Measurements from ENCODE around the gene OSER1. TPM values are rescaled to one million over a fixed set of nuclear protein-coding genes. Genes with fewer than 3 reads are reported as not detected.

The OSER1 gene
- total RNA-seq, 3 donors from 2014 or later (not counting 1 experiment from before 2014, with no cell fraction given): 72.3 to 93.9 (median 78.3) TPM

DNA sequence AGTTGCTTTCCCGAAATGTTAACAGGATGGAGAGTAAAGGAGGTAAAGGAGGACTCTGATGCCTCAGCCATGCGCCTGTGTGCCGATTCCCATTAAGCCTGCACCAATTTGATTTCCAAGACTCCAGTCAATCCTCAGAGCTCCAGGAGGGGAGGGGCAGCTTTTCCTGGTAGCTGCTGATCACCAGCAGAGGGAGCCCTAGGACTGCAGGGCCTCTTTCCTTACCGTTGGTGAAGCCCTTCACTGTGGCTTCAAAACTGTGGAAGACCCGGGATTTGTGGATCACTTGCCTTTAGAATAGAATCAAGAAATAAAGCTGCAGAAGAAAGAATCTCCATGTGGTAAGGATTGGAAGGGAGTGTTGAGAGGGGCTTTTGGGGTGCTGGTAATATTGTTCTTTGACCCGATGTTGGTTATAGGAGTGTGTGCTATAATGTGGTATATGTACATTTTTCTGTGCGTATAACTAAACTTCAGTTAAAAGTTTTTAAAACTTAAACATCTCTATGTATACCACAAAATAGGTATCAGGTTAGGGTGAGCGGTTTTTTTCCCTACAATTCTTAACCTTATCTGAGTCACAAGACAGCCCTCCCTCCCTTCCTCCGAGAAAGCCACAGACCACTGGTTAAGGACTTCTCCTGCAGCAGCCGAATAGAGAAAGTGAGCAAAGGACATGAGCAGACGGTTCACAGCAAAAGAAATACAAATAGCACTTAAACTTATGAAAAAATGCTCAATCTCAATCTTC, 6.9 kb upstream of the OSER1 start:
- peaks cover 6% of the 10 kb centered on the region for H3K36me3 Mint-ChIP-seq
- peak overlapping the region; percentile 92 for H3K4me3 Mint-ChIP-seq
- 25% methylated on average over 9 of the region's 11 CpGs for WGBS (ENCODE audit: insufficient coverage)
- intact Hi-C loops (cut with micrococcal nuclease): loop anchor here (1.0 to 10.0 kb wide), 5 partner anchors 94 to 520 kb away; partner anchors contain the start of gene FITM2
- H3K9me3 Mint-ChIP-seq: no peaks in the 10 kb centered on the region
- peak overlapping the region; percentile 37 to 68 for H3K27ac Mint-ChIP-seq
- H3K4me1 ChIP-seq (ENCODE audit: control insufficient read depth, insufficient read depth, low read length): peaks cover 31% of the 10 kb centered on the region
- TF ChIP-seq CTCF (IDR thresholded peaks at IDR 0.05): peak; percentile 98
- H3K27ac ChIP-seq (ENCODE audit: low read length): peak overlapping the region; percentile 52
- ATAC-seq: peak; percentile 65 to 73 (median 70)
- peak overlapping the region; percentile 2 for H3K4me3 ChIP-seq (ENCODE audit: low read length)
- no peaks in the 10 kb centered on the region for H3K36me3 ChIP-seq (ENCODE audit: control insufficient read depth, insufficient read depth, low read length)
- no peaks in the 10 kb centered on the region for H3K27me3 Mint-ChIP-seq (ENCODE audit: low read depth in 2 of 2)
- no peaks in the 10 kb centered on the region for H3K9me3 ChIP-seq (ENCODE audit: control insufficient read depth, insufficient read depth, low read length)
- peak; percentile 53 to 90 for DNase-seq
- peaks cover 49 to 54% of the 10 kb centered on the region in 2 donors for H3K4me1 Mint-ChIP-seq
- H3K27me3 ChIP-seq (ENCODE audit: control insufficient read depth, insufficient read depth, low read length): no peaks in the 10 kb centered on the region

GRCh38 chr20:44215125-44215524, 4.6 kb upstream of the OSER1 start:
- no peaks in the 10 kb centered on the region for H3K36me3 ChIP-seq (ENCODE audit: control insufficient read depth, insufficient read depth, low read length)
- H3K4me3 ChIP-seq (ENCODE audit: low read length): no peak overlapping the region
- peak; percentile 78 for TF ChIP-seq CTCF (IDR thresholded peaks at IDR 0.05)
- Mint-ChIP-seq H3K9me3 (no peaks in the 10 kb centered on the region), H3K4me1 (peaks cover 54 to 66% of the 10 kb centered on the region in 2 donors), H3K4me3 (peak overlapping the region; percentile 69), H3K27ac (peak overlapping the region; percentile 5 to 75), H3K36me3 (peaks cover 6% of the 10 kb centered on the region), H3K27me3 (ENCODE audit: low read depth in 2 of 2) (no peaks in the 10 kb centered on the region)
- H3K27ac ChIP-seq (ENCODE audit: low read length): no peak overlapping the region
- ATAC-seq (peak in 1 of 3 donors; percentile 11), DNase-seq (peak; percentile 55 to 86)
- no peaks in the 10 kb centered on the region for H3K27me3 ChIP-seq (ENCODE audit: control insufficient read depth, insufficient read depth, low read length)
- no peaks in the 10 kb centered on the region for H3K9me3 ChIP-seq (ENCODE audit: control insufficient read depth, insufficient read depth, low read length)
- intact Hi-C loops (cut with micrococcal nuclease): loop anchor here (1.0 to 10.0 kb wide), 5 partner anchors 172 to 522 kb away; no protein-coding TSS in a partner anchor
- WGBS (ENCODE audit: insufficient coverage): 52% methylated on average over 7 of the region's 7 CpGs
- H3K4me1 ChIP-seq (ENCODE audit: control insufficient read depth, insufficient read depth, low read length): peaks cover 42% of the 10 kb centered on the region

DNA sequence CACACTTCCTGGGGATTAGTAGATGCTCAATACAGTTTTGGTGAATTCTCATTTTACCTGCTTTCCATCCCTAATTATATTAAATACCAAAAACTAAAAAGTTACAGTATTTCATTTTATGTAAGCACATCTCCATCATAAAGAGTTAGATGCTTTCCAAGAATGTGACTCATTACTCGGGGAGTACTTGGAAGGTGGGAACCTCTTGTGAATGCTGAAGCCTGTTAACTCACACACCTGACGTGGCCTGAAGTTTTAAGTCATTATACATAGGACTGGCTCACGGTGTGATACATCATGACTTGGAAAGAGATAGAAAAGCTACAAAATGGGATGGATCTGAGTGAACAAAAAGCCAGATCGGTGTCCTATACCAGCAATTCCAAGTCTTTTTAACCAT, 2.2 kb upstream of the OSER1 start:
- no peak for ATAC-seq
- H3K4me1 ChIP-seq (ENCODE audit: control insufficient read depth, insufficient read depth, low read length): peaks cover 37% of the 10 kb centered on the region

More for the DNA sequence above, 2.2 kb upstream of the OSER1 start:
- intact Hi-C loops (cut with micrococcal nuclease): loop anchor here (10.0 kb wide), 1 partner anchor 252 kb away; no protein-coding TSS in a partner anchor
- peaks cover 54 to 63% of the 10 kb centered on the region in 2 donors for H3K4me1 Mint-ChIP-seq
- no peak overlapping the region for H3K27ac Mint-ChIP-seq
- WGBS (ENCODE audit: insufficient coverage): 94% methylated on average over 4 of the region's 4 CpGs
- peaks cover 6% of the 10 kb centered on the region for H3K36me3 Mint-ChIP-seq
- H3K27me3 Mint-ChIP-seq (ENCODE audit: low read depth in 2 of 2): no peaks in the 10 kb centered on the region
- Histone ChIP-seq H3K9me3 (ENCODE audit: control insufficient read depth, insufficient read depth, low read length) (no peaks in the 10 kb centered on the region), H3K27me3 (ENCODE audit: control insufficient read depth, insufficient read depth, low read length) (no peaks in the 10 kb centered on the region), H3K4me3 (ENCODE audit: low read length) (no peak overlapping the region), H3K27ac (ENCODE audit: low read length) (no peak overlapping the region), H3K36me3 (ENCODE audit: control insufficient read depth, insufficient read depth, low read length) (no peaks in the 10 kb centered on the region)
- H3K4me3 Mint-ChIP-seq: peak overlapping the region; percentile 4
- no peaks in the 10 kb centered on the region for H3K9me3 Mint-ChIP-seq
- TF ChIP-seq CTCF (IDR thresholded peaks at IDR 0.05): no peak
- DNase-seq: peak in 1 of 2 donors; percentile 6
